CD4-positive, alpha-beta T cell treated with Interleukin-4 for 1 hour (primary cell): ENCODE results near the gene ZFYVE1.
"Not testable (repeated sequence)": the region's sequence is repeated elsewhere in the genome, so short reads cannot be mapped to it uniquely, and the experiment has no call there.

Source experiments
- DNase-seq, 2 donors: peaks; one replicate each; pipeline ENCODE4 v3.0.0-alpha.2; 2020 to 2022

Gene ZFYVE1

GRCh38 chr14:72957213-72957612, 69.7 kb downstream of the ZFYVE1 start:
- DNase-seq, result no peak

GRCh38 chr14:72956741-72957140, 70.2 kb downstream of the ZFYVE1 start:
- not testable (repeated sequence) for DNase-seq

GRCh38 chr14:72952171-72952570, 74.7 kb downstream of the ZFYVE1 start:
- DNase-seq, result no peak

GRCh38 chr14:72948481-72949138, 78.3 kb downstream of the ZFYVE1 start:
- peak; percentile 49 to 56 for DNase-seq

- no peak for DNase-seq
Measured at GRCh38 chr14:72947366-72948160, 79.3 kb downstream of the ZFYVE1 start.

- DNase-seq, result no peak
Measured at GRCh38 chr14:72946491-72946890, 80.4 kb downstream of the ZFYVE1 start.

- DNase-seq, result no peak
Measured at GRCh38 chr14:72945356-72946027, 81.4 kb downstream of the ZFYVE1 start.

GRCh38 chr14:72943876-72944430, 83.0 kb downstream of the ZFYVE1 start:
- no peak for DNase-seq

GRCh38 chr14:72942934-72943333, 84.0 kb downstream of the ZFYVE1 start:
- DNase-seq, result no peak

GRCh38 chr14:72941286-72941985, 85.5 kb downstream of the ZFYVE1 start:
- no peak for DNase-seq

- DNase-seq, result no peak
Measured at GRCh38 chr14:72939630-72940029, 87.3 kb downstream of the ZFYVE1 start.

GRCh38 chr14:72932893-72933292, 94.0 kb downstream of the ZFYVE1 start:
- DNase-seq, result no peak

GRCh38 chr14:72929316-72930080, 97.4 kb downstream of the ZFYVE1 start:
- DNase-seq, result no peak

- no peak for DNase-seq
Measured at GRCh38 chr14:72928872-72929271, 98.0 kb downstream of the ZFYVE1 start.

GRCh38 chr14:72926292-72927028, 100.4 kb downstream of the ZFYVE1 start, which contains the start of gene DCAF4:
Gene DCAF4 (plus strand): TSS chr14:72926464. CDS start chr14:72937979, 11,515 bp downstream.
- DNase-seq, result peak; percentile 96 to 97

- DNase-seq, result no peak
Measured at GRCh38 chr14:72925815-72926291, 101.1 kb downstream of the ZFYVE1 start.

- DNase-seq, result no peak
Measured at GRCh38 chr14:72925171-72925759, 101.6 kb downstream of the ZFYVE1 start.

GRCh38 chr14:72924337-72924736, 102.6 kb downstream of the ZFYVE1 start:
- no peak for DNase-seq

GRCh38 chr14:72921396-72921795, 105.5 kb downstream of the ZFYVE1 start:
- DNase-seq, result no peak

GRCh38 chr14:72920008-72920407, 106.9 kb downstream of the ZFYVE1 start:
- DNase-seq, result no peak
